IMR-90 (cell line): Measurements from ENCODE around the gene NATD1.

ENCODE experiments used
- CEBPB ChIP-seq: IDR thresholded peaks from 2 replicates; pipeline ENCODE4 v1.6.1; 2012; ENCODE audit warnings: low read depth, low read length, improper control_type of control experiment
- FOS ChIP-seq: fragments of 150-350 bp; IDR thresholded peaks from 2 replicates; pipeline ENCODE4 v1.6.1; 2016; ENCODE audit warnings: low read depth, low read length
- MAZ ChIP-seq: IDR thresholded peaks from 2 replicates; pipeline ENCODE4 v1.6.1; 2012; ENCODE audit warnings: low read depth, mild to moderate bottlenecking, low read length, improper control_type of control experiment, moderate library complexity, borderline replicate concordance
- MXI1 ChIP-seq: IDR thresholded peaks from 2 replicates; pipeline ENCODE4 v1.6.1; 2012; ENCODE audit warnings: low read depth, mild to moderate bottlenecking, low read length, moderate library complexity, borderline replicate concordance
- NFE2L2 ChIP-seq: fragments of 150-350 bp; IDR thresholded peaks from 2 replicates; pipeline ENCODE4 v1.6.1; 2016; ENCODE audit warnings: low read depth, mild to moderate bottlenecking, low read length
- POLR2A ChIP-seq: IDR thresholded peaks from 2 replicates; pipeline ENCODE4 v1.6.1; 2012; ENCODE audit warnings: mild to moderate bottlenecking, low read depth, low read length
- RAD21 ChIP-seq: IDR thresholded peaks from 2 replicates; pipeline ENCODE4 v1.6.1; 2012; ENCODE audit warnings: low read length, improper control_type of control experiment
- RCOR1 ChIP-seq: IDR thresholded peaks from 2 replicates; pipeline ENCODE4 v1.6.1; 2012; ENCODE audit warnings: mild to moderate bottlenecking, low read length, improper control_type of control experiment; ENCODE audit not compliant: insufficient replicate concordance
- RFX5 ChIP-seq: IDR thresholded peaks from 2 replicates; pipeline ENCODE4 v1.8.0; 2012; ENCODE audit warnings: low read depth, mild to moderate bottlenecking, low read length, moderate library complexity
- TF ChIP-seq, protein P1 (sequence below): conservative IDR thresholded peaks from 2 replicates; pipeline ENCODE4 v1.5.1; 2012; ENCODE audit warnings: mild to moderate bottlenecking, low read depth, low read length, improper control_type of control experiment
- TF ChIP-seq, protein P2 (sequence below): fragments of 150-350 bp; IDR thresholded peaks from 2 replicates; pipeline ENCODE4 v1.6.1; 2017; ENCODE audit warnings: mild to moderate bottlenecking, antibody characterized with exemption, low read length, low read depth

DNA sequence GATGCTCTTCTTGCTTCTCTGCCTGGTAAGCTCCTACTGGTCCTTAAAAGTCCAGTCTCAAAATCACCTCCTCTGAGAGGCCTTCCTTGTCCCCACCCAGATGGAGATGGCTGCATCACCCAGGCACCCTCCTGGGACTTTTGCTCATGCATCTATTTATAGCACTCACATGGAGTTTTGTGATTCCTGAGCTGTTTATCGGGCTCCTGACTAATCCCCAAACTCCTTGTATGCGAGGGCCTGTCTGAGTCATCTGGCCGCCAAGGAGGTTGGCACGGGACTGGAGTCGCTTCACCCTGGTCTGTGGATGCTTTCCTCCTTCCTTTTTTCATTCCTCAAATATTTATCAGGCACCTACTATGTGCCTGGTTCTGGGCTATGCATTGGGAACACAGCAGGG, 29.0 kb upstream of the NATD1 start:
- TF ChIP-seq RAD21 (no peak), MAZ (no peak), CEBPB (no peak), POLR2A (no peak), RFX5 (no peak), MXI1 (no peak), RCOR1 (no peak), NFE2L2 (no peak), FOS (peak; percentile 97)
- TF ChIP-seq, protein P1, sequence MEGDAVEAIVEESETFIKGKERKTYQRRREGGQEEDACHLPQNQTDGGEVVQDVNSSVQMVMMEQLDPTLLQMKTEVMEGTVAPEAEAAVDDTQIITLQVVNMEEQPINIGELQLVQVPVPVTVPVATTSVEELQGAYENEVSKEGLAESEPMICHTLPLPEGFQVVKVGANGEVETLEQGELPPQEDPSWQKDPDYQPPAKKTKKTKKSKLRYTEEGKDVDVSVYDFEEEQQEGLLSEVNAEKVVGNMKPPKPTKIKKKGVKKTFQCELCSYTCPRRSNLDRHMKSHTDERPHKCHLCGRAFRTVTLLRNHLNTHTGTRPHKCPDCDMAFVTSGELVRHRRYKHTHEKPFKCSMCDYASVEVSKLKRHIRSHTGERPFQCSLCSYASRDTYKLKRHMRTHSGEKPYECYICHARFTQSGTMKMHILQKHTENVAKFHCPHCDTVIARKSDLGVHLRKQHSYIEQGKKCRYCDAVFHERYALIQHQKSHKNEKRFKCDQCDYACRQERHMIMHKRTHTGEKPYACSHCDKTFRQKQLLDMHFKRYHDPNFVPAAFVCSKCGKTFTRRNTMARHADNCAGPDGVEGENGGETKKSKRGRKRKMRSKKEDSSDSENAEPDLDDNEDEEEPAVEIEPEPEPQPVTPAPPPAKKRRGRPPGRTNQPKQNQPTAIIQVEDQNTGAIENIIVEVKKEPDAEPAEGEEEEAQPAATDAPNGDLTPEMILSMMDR, result no peak
- TF ChIP-seq, protein P2, sequence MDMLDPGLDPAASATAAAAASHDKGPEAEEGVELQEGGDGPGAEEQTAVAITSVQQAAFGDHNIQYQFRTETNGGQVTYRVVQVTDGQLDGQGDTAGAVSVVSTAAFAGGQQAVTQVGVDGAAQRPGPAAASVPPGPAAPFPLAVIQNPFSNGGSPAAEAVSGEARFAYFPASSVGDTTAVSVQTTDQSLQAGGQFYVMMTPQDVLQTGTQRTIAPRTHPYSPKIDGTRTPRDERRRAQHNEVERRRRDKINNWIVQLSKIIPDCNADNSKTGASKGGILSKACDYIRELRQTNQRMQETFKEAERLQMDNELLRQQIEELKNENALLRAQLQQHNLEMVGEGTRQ, result 0 out of 2 replicates have a peak, but pooled peaks have one; percentile 33
